ENCODE data around the gene LIMCH1.

DNA sequence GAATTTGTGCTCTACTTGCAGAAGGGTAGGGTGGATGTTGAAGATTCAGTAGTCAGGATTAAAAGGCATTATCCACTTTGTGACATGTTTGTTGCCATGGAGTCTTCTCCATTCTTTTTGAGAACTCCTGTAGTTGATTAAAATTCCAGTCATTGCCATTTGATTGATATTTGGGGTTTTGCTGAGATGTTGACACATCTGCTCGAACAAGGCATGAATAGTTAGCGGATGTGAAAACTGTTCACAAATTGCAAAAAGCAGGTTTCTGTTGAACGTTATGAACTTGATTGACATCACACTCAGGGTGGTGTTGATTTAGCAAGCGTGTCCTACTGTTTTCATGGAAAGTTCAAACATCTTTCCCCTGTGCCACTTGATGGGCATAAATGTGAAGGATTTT lies 16.9 kb downstream of the LIMCH1 start:
- TF ChIP-seq, protein P1, sequence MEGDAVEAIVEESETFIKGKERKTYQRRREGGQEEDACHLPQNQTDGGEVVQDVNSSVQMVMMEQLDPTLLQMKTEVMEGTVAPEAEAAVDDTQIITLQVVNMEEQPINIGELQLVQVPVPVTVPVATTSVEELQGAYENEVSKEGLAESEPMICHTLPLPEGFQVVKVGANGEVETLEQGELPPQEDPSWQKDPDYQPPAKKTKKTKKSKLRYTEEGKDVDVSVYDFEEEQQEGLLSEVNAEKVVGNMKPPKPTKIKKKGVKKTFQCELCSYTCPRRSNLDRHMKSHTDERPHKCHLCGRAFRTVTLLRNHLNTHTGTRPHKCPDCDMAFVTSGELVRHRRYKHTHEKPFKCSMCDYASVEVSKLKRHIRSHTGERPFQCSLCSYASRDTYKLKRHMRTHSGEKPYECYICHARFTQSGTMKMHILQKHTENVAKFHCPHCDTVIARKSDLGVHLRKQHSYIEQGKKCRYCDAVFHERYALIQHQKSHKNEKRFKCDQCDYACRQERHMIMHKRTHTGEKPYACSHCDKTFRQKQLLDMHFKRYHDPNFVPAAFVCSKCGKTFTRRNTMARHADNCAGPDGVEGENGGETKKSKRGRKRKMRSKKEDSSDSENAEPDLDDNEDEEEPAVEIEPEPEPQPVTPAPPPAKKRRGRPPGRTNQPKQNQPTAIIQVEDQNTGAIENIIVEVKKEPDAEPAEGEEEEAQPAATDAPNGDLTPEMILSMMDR (IDR thresholded peaks at IDR 0.05; ENCODE audit: low read depth, low read length): no peak
- TF ChIP-seq, protein P2, sequence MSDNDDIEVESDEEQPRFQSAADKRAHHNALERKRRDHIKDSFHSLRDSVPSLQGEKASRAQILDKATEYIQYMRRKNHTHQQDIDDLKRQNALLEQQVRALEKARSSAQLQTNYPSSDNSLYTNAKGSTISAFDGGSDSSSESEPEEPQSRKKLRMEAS (IDR thresholded peaks at IDR 0.05; ENCODE audit: low read depth, low read length): no peak

Measured in NB4 (cell line).